Gastroesophageal sphincter (tissue), 3 donors: ENCODE measurements around the gene TNFRSF17.

Experiments used
- CTCF ChIP-seq, 4 experiments: fragments of 200-600 bp in 2 of 4; fragments of 450-650 bp in 2 of 4; sonication (generic) in 1 of 4; IDR thresholded peaks; one replicate each; pipeline ENCODE4 v1.5.1; 2017 to 2019; ENCODE audit warnings: antibody characterized with exemption in 4 of 4, mild to moderate bottlenecking in 2 of 4, moderate library complexity in 2 of 4
- EP300 ChIP-seq: sonication (generic); formaldehyde crosslinking; IDR thresholded peaks from one replicate; pipeline ENCODE4 v1.6.1; 2017; ENCODE audit warnings: antibody characterized with exemption, mild to moderate bottlenecking
- POLR2A ChIP-seq, 2 donors: fragments of 450-650 bp; IDR thresholded peaks; one replicate each; pipeline ENCODE4 v1.6.1; 2017; ENCODE audit warnings: antibody characterized with exemption in 2 of 2, mild to moderate bottlenecking in 2 of 2, moderate library complexity in 1 of 2
- POLR2AphosphoS5 ChIP-seq: sonication (generic); formaldehyde crosslinking; IDR thresholded peaks from one replicate; pipeline ENCODE4 v1.6.1; 2017; ENCODE audit warnings: antibody characterized with exemption

GRCh38 chr16:11963706-11964105 is 1.3 kb upstream of the TNFRSF17 start:
- TF ChIP-seq CTCF (IDR thresholded peaks at IDR 0.05) = no peak
- no peak for TF ChIP-seq POLR2AphosphoS5
- TF ChIP-seq POLR2A (IDR thresholded peaks at IDR 0.05) = no peak
- no peak for TF ChIP-seq EP300
